PFSK-1 (cell line): ENCODE measurements around the gene TSPAN18.

ENCODE experiments used
- FOXP2 ChIP-seq: optimal IDR thresholded peaks from 2 replicates; pipeline ENCODE3; 2011; ENCODE audit warnings: borderline replicate concordance, control low read depth, inconsistent platforms; ENCODE audit not compliant: insufficient read depth; ENCODE audit errors: extremely low read length, extremely low read depth
- POLR2AphosphoS5 ChIP-seq: IDR thresholded peaks from 2 replicates; pipeline ENCODE4 v1.6.1; 2012; ENCODE audit warnings: low read depth, mild to moderate bottlenecking, control low read depth, low read length, moderate library complexity
- REST ChIP-seq, 2 experiments: IDR thresholded peaks; 2 replicates each; pipeline versions ENCODE4 v1.6.1 to v1.8.0; 2011 to 2012; ENCODE audit warnings: low read depth in 2 of 2, low read length in 2 of 2, control low read depth in 1 of 2, inconsistent platforms in 1 of 2, mild to moderate bottlenecking in 1 of 2, moderate library complexity in 1 of 2; ENCODE audit not compliant: insufficient read depth in 1 of 2
- SIN3A ChIP-seq: IDR thresholded peaks from 2 replicates; pipeline ENCODE4 v1.6.1; 2012; ENCODE audit warnings: mild to moderate bottlenecking, low read length, moderate library complexity, borderline replicate concordance; ENCODE audit not compliant: insufficient read depth
- TAF1 ChIP-seq: IDR thresholded peaks from 2 replicates; pipeline ENCODE4 v1.6.1; 2012; ENCODE audit warnings: low read length, control low read depth, borderline replicate concordance; ENCODE audit not compliant: insufficient read depth

The TSPAN18 gene

GRCh38 chr11:44755556-44756523, 29.1 kb downstream of the TSPAN18 start:
- TF ChIP-seq REST (IDR thresholded peaks at IDR 0.05; ENCODE audit: insufficient read depth in 1 of 2, low read depth in 2 of 2, low read length in 2 of 2) (no peak), POLR2AphosphoS5 (no peak), FOXP2 (no peak), SIN3A (no peak), TAF1 (no peak)

GRCh38 chr11:44758983-44759382, 32.2 kb downstream of the TSPAN18 start:
- no peak for TF ChIP-seq REST (IDR thresholded peaks at IDR 0.05; ENCODE audit: insufficient read depth in 1 of 2, low read depth in 2 of 2, low read length in 2 of 2)
- TF ChIP-seq POLR2AphosphoS5 = no peak
- no peak for TF ChIP-seq FOXP2
- TF ChIP-seq TAF1 = no peak
- TF ChIP-seq SIN3A = no peak

- TF ChIP-seq FOXP2 = no peak
- no peak for TF ChIP-seq REST (IDR thresholded peaks at IDR 0.05; ENCODE audit: insufficient read depth in 1 of 2, low read depth in 2 of 2, low read length in 2 of 2)
- no peak for TF ChIP-seq SIN3A
- TF ChIP-seq POLR2AphosphoS5 = no peak
- TF ChIP-seq TAF1 = no peak
Observed at GRCh38 chr11:44759743-44760476, 33.1 kb downstream of the TSPAN18 start.

- no peak for TF ChIP-seq POLR2AphosphoS5
- no peak for TF ChIP-seq TAF1
- TF ChIP-seq SIN3A = no peak
- no peak for TF ChIP-seq FOXP2
- no peak for TF ChIP-seq REST (IDR thresholded peaks at IDR 0.05; ENCODE audit: insufficient read depth in 1 of 2, low read depth in 2 of 2, low read length in 2 of 2)
Observed at GRCh38 chr11:44760477-44760872, 33.7 kb downstream of the TSPAN18 start.
